GM21786 (cell line): Measurements from ENCODE around the gene CLDND1.
A peak's percentile ranks its signal among the peaks of the same experiment; 100 is the strongest.
"Not testable (repeated sequence)": the region's sequence is repeated elsewhere in the genome, so short reads cannot be mapped to it uniquely, and the experiment has no call there.

Experiments used
- ATAC-seq: cut with Tn5 transposase; IDR thresholded peaks from one replicate; pipeline ENCODE4 v1.9.1; 2021; ENCODE audit not compliant: unreplicated experiment

CLDND1 gene

GRCh38 chr3:98522544-98523281, at the start of gene CLDND1:
TSS of gene CLDND1 (minus strand) at chr3:98522902. CDS start at chr3:98521424, 1,478 bp downstream.
- peak; percentile 86 for ATAC-seq

- ATAC-seq = no peak
These were observed 45.7 kb upstream of the CLDND1 start for GRCh38 chr3:98568402-98568801.

GRCh38 chr3:98567666-98568270, 45.1 kb upstream of the CLDND1 start:
- ATAC-seq = peak; percentile 23

- ATAC-seq = no peak
These were observed 43.1 kb upstream of the CLDND1 start for GRCh38 chr3:98565843-98566242.

- ATAC-seq = no peak
These were observed 42.5 kb upstream of the CLDND1 start for GRCh38 chr3:98565237-98565643.

GRCh38 chr3:98564282-98565005, 41.7 kb upstream of the CLDND1 start:
- ATAC-seq = peak; percentile 11

- ATAC-seq = peak; percentile 57
These were observed 41.1 kb upstream of the CLDND1 start for GRCh38 chr3:98563661-98564281.

- no peak for ATAC-seq
These were observed 39.2 kb upstream of the CLDND1 start for GRCh38 chr3:98561727-98562521.

- no peak for ATAC-seq
These were observed 38.2 kb upstream of the CLDND1 start for GRCh38 chr3:98560911-98561310.

GRCh38 chr3:98559769-98560168, 37.1 kb upstream of the CLDND1 start:
- ATAC-seq = not testable (repeated sequence)

GRCh38 chr3:98558100-98558827, 35.6 kb upstream of the CLDND1 start:
- no peak for ATAC-seq

GRCh38 chr3:98557324-98558010, 34.8 kb upstream of the CLDND1 start:
- ATAC-seq = no peak

- ATAC-seq = peak; percentile 74
These were observed 33.7 kb upstream of the CLDND1 start for GRCh38 chr3:98556164-98557130.

- ATAC-seq = no peak
These were observed 32.3 kb upstream of the CLDND1 start for GRCh38 chr3:98555025-98555379.

- ATAC-seq = no peak
These were observed 31.9 kb upstream of the CLDND1 start for GRCh38 chr3:98554580-98554979.

GRCh38 chr3:98553753-98554152, 31.1 kb upstream of the CLDND1 start:
- no peak for ATAC-seq

- ATAC-seq = no peak
These were observed 30.4 kb upstream of the CLDND1 start for GRCh38 chr3:98553021-98553563.
